GM18508 (cell line): Measurements from ENCODE around the gene STAG1.
"Not testable (repeated sequence)": the region's sequence is repeated elsewhere in the genome, so short reads cannot be mapped to it uniquely, and the experiment has no call there.

Experiments used
- ATAC-seq: cut with Tn5 transposase; IDR thresholded peaks from one replicate; pipeline ENCODE4 v1.9.1; 2021; ENCODE audit warnings: moderate number of reproducible peaks; ENCODE audit not compliant: insufficient read depth, unreplicated experiment

The STAG1 gene

DNA sequence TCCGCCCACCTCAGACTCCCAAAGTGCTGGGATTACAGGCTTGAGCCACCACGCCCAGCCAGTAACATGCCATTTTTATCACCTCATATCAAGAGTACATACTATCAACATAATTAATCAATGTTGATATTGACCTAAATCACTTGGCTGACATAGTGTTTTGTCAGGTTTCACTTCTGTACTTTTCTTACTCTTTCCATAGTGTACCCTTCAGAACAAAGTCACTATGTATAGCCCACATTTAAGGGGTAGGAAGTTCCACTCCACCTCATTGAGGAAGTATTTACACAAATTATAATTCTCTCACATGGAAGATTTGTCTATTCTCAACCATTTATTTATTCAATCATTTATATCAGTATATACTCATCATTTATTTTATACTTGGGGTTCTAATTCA lies 145.2 kb downstream of the STAG1 start:
- ATAC-seq = no peak

- ATAC-seq = not testable (repeated sequence)
Measured at GRCh38 chr3:136606216-136606615, 146.0 kb downstream of the STAG1 start.

DNA sequence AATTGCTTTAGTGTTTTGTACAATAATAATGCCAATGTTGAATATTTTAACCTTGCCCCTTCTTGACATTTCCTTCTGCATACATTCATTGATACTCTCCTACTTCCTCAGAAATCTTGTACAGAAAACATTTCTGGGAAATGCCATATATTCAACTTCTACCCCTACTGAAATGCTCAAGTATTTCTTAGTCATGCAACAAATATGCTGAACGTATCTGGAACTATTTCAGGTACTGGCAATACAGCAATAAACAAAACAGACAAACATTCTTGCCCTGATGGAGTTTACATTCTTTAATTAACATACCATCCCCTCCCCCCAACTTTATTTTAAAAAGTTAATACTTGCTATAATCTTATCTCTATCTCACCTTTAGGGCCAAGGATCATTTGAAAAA lies 147.2 kb downstream of the STAG1 start:
- ATAC-seq = no peak

DNA sequence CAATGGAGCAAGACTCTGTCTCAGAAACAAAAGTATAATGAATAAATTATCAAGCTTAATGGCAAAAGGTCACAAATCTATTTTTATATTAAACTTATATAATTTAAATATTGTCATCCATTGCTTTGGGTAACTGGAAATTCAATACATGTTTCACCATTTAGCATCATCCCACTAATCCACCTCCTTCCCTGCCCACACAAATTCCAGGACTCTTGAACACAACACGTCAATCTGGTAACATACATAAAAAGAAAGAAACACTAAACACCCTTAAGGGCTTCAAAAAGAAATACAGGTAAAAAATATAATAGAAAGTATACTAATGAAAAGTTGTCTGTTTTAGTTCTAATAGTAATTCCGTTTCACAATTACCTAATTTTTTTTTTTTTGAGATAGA lies 149.4 kb downstream of the STAG1 start:
- ATAC-seq = no peak

- no peak for ATAC-seq
Measured at GRCh38 chr3:136595913-136596697, 156.1 kb downstream of the STAG1 start.

DNA sequence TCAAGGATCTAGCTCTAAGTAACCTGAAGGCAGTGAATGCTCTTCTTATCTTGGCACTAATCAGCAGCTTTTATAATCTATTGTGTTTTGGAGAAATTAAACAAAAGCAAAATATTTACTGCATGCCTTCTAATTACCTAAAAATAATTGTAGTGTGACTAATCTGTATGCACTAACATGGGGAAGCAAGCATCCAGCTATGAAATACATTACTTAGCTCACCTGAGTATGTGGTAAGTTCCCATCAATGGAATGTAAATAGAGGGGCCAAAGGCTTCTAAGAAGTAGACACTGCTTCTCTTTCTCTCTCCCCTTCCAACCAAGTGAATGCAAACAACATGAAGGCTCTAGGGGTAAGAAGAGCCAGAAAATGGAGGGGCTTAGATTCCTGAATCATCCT lies 165.6 kb downstream of the STAG1 start:
- no peak for ATAC-seq

DNA sequence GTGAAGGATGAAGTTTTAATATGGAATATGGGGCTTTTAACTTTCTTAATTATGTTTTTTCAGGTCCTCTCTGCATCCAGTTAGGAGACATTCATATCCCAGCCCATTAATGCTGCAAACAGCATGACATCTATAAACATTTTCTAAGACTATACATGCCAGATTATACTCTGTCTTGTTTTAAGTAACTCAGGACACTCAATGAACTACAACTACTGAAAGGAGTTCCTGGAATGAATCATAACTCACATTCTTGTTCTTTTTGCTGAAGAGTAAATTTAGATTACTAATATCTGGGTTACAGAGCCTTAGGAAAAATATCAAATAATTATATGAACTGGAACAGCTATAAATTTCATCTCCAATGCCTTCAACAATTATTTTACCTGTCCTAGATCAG lies 167.4 kb downstream of the STAG1 start:
- ATAC-seq = no peak

DNA sequence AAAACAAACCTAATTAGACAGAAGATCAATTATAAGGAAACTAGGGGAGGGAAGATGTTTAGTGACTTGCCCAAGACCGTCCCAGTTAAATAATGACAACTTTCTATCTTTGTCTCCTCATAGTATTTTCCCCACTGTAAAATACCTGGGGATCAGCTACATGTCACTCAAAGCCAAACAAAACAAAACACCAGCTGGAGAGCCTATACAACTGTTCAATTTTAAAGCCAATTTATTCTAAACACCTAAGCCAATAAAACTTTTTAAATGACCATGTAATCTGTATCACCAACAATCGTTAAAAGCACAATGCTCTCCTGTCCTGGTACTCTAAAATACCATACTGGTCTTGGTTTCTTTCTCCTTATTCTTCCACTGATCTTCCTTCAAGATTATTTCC lies 168.4 kb downstream of the STAG1 start:
- ATAC-seq = no peak

DNA sequence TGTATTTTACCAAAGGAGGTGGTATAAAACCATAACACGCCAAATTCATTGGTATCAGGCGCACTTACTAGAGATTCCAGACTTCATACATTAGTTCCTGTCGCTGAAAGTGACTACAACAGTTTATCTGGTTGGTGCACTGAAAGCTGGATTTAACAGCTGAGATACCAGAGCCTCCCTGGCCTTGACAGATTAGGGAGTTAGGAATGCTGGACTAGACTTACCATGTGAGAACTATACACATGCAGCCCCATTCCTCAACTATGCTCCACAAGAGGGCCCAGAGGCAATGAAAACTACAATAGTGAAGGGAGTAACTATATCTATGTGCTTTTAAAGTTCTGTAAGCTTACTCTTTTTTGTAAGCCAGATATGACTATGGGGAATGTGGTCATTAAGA lies 174.4 kb downstream of the STAG1 start:
- no peak for ATAC-seq

GRCh38 chr3:136576279-136577009 lies 175.7 kb downstream of the STAG1 start:
- ATAC-seq = no peak

- ATAC-seq = no peak
Measured at GRCh38 chr3:136567599-136568188, 184.5 kb downstream of the STAG1 start.

DNA sequence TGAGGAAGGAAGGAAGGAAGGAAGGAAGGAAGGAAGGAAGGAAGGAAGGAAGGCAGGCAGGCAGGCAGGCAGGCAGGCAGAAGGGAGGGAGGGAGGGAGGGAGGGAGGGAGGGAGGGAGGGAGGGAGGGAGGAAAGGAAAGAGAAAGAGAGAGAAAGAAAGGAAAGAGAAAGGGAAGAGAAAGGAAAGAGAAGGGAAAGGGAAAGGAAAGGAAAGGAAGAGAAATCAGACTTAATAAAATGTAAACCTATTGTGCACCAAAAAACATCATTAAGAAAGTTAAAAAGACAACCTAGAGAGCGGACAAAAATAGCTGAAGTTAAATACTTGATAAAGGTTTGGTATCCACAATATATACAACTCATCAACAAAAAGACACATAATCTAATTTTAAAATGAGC lies 187.2 kb downstream of the STAG1 start:
- ATAC-seq = not testable (repeated sequence)

DNA sequence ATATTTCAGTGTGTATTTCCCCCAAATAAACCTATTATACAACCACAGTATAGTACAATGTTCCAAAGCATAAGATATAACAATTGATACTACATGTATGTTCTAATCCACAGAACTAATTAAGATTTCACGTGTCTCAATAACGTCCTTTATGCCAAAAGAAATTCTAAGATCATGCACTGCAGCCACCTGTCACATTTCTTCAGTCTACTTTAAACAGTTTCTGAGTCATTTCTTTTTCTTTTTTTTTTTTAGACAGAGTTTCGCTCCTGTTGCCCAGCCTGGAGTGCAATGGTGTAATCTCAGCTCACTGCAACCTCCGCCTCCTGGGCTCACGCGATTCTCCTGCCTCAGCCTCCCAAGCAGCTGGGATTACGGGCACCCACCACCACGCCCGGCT lies 190.2 kb downstream of the STAG1 start:
- no peak for ATAC-seq

DNA sequence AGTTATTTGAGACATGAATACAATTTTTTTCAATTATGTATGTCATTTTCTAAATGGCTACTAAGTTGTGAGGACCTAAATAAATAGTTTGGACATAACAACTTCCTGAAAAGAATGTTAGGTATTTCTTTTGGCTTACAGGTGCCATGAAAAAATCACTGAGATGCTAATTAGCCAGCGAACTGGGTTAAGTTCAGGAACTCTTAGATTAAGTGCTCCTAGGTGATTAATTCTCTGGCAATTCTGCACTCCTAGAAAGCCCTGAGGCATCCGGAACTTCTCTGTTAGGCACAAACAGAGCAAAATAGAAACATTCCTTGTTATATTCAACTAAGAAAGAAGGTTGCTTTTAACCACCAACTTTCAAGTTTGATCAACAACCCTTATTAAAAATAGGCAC lies 192.3 kb downstream of the STAG1 start:
- ATAC-seq = no peak

GRCh38 chr3:136549461-136549860 lies 202.7 kb downstream of the STAG1 start:
- not testable (repeated sequence) for ATAC-seq

GRCh38 chr3:136547293-136547692 lies 204.9 kb downstream of the STAG1 start:
- ATAC-seq = no peak

DNA sequence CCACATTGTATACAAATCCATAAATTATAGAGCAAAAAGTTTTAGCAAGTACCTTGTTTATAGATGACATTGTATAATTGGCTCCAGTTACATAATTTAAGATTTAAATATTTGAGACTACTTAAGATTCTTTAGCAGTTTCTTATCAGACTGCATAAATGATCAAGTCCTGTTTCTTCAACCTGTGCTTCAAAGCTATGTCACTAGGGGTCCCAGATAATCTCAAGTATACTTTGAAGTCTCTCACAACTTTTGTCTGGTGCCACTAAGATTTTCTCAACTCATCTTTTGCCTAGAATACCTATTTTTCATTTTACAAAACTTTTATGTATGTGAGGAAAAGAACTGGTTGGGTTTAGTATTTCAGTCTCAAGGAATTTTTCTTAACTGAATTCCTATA lies 205.5 kb downstream of the STAG1 start:
- no peak for ATAC-seq

DNA sequence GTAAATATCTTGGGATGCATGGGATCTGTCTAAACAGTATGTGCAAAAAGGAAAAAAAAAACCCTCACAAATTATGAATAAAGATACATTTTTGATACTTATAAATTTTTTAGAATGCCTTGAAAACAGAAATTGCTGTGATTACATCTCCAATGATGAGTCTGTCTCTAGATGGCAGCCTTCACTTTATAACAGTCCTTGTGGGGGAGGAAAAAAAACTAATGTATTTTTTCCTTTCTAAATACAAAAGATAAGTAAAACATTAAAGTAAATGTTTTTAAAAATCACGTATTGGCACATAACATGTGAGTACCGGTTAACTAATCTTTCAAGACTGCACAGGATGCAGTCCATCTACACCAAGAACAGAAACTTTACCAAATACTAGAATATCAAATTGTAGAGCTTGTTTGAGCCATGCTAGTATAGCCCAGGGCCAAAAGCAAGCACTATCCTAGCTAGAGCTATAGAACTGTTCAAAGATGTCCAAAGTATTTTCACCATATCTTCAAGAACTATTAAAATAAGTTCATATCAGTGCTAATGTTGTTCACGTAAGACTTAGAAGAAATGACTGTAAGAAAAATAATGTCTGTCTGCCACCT lies 206.4 kb downstream of the STAG1 start:
- ATAC-seq = no peak

DNA sequence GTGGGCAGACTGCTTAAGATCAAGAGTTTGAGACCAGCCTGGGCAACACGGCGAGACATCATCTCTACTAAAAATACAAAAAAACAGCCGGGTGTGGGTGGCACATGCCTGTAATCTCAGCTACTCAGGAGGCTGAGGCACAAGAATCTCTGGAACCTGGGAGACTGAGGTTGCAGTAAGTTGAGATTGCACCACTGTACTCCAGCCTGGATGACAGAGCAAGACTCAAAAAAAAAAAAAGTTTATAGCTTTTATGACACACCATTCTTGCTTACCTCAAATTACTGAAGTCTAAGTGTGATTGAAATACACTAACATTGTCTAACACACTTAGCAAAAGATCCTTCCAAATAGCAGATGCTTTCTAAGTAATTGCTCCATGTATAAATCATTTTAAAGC lies 207.6 kb downstream of the STAG1 start:
- ATAC-seq = no peak

- ATAC-seq = no peak
Measured at GRCh38 chr3:136543385-136543784, 208.8 kb downstream of the STAG1 start.

- ATAC-seq = no peak
Measured at GRCh38 chr3:136535906-136536305, 216.3 kb downstream of the STAG1 start.
